GM12872 (cell line): Measurements from ENCODE around the gene ANKRD2.

Experiments
- CTCF ChIP-seq: IDR thresholded peaks from 3 replicates; pipeline ENCODE4 v1.5.1; 2011; ENCODE audit warnings: low read depth, mild to moderate bottlenecking, low read length, moderate library complexity; ENCODE audit not compliant: insufficient read depth

ANKRD2 gene

DNA sequence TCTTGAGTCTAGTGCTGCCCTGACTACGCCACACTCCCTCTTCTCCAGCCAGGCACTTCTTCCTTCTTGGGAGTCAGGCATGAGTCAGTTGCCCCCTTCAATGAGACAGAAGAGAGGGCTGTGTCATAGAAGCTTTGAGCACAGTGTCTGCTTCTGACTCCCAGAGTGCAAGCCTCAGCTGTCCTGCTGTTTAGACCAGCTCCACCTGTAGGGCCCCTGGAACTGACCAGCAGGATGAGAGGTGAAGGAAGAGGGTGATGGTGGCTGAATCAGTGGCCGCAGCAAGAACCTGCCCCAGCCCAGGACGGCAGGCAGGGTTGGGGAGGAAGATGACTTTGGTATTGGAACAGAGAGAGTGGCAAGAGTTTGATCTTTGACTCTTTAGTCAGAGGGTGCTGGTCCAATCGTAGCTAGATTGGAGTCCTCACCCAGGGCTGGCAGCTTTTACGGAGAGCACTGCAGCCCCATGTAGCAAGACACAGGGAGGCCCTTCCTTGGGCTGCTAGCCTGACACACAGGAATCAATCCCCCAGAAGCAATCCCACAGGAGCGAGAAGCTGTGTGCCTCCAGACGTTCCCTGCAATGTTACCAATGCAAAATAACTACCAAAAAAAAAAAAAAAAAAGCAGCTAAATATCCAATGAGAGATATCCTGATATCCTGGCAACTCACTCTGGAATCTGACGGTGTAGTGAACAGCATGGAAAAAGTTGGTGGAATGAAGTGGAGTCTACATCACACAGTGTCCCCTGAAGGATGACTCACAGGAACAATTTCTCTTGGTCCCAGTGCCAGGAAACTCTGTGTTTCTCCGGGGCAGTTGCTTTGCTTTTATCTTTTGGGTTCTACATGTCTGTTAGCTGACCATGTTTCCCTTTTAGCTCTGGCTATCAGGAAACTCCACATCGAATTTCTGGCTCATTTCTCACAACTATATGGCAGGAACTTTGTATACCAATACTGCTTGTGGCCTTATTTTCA, 23.8 kb downstream of the ANKRD2 start:
- no peak for TF ChIP-seq CTCF

DNA sequence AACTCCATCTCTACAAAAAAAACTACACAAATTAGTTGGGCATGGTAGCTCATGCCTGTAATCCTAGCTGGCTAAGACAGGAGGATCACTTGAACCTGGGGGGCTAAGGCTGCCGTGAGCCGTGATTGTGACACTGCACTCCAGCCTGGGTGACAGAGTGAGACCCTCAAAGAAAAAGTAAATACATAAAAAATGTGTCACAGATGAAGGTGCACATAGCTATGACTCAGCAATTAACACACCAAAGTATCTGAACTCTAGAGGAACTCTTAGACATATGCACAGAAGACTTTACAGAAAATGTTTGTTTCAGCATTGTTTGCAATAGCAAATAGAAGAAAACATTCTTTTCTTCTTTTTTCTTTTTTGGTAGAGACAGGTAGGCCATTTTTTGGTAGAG, 25.2 kb downstream of the ANKRD2 start:
- no peak for TF ChIP-seq CTCF

DNA sequence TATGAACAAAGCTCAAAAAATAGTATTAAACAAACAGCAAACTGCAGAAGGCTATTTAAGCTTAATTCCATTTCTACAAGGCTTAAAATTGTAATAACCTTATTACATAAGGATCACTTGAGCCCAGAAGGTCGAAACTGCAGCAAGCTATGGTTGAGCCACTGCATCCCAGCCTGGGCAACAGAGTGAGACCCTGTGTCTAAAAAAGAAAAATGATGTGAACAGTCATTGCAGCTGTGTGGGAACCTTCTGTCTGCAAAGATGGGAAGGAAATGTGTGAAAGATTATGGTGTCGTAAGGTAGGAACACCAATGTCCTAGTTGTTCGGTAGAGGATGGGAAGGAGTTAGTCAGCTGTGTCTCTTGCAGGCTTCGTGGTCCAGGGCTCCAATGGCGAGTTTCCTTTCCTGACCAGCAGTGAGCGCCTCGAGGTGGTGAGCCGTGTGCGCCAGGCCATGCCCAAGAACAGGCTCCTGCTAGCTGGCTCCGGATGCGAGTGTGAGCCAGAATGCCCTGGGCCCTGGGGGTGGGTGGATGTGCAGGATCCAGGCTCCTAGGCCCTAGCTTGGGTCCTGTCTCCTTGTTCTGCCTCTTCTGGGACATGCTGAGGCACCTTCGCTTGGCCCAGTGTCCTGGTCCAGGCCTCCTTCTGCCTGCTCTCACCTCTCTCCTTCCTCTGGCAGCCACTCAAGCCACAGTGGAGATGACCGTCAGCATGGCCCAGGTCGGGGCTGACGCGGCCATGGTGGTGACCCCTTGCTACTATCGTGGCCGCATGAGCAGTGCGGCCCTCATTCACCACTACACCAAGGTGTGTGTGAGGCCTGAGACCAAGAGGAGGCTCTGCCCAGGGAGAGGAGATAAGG, 26.1 kb downstream of the ANKRD2 start:
- no peak for TF ChIP-seq CTCF

DNA sequence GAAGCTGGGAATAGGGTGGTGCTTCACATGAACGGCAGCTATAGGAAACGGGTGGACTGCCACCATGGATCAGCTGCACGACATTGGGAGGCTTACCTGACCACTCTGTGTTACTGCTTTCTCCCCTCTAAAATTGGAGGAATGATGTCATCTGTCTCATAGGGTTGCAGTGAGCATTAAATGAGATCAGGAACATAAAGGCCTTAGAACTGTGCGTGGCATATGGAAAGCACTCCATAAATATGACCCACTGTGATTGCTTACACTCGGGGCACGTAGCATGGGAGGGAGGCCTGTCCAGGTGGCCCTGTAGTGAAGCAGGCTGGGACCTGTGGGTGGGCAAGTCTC, 26.7 kb downstream of the ANKRD2 start:
- no peak for TF ChIP-seq CTCF

- no peak for TF ChIP-seq CTCF
These were observed 28.0 kb downstream of the ANKRD2 start for GRCh38 chr10:97600616-97601015.

DNA sequence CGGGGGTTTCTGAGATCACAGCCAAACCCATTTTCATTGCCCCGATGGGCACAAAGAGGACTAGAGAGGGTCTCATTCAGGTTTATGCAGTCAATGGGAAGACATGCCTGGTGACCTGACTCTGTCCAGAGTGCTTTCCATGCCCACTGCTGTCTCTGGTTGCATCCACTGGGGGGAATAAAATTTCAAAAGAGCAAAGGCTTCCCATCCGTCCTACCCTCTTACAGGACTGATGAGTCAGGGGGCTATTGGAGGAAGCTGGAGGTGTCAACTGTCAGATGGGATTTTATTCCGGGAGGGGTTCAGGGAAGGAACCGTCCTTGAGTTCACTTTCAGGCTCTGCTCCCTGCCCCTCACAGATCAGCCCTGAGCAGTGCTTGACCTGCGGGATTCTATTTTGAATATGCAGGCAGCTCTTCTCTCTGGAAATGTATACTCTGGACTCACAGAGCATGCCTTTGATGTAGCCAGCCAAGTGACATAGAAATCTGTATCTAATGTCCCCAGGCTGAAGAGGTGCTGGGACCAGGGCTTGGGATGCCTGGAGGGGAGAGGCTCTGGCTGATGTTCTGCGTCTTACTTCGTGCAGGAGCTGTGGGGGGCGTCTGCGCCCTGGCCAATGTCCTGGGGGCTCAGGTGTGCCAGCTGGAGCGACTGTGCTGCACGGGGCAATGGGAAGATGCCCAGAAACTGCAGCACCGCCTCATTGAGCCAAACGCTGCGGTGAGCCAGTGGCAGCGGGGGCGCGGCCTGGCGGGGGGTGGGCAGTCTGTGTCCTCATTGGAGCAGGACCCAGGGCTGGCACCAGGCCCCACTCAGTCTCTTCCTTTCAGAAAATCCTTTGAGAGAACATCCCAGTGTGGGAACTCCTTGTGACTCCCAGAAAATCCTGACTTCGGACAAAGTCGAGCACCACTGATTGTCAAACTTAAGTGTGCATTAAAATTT, 29.0 kb downstream of the ANKRD2 start:
- TF ChIP-seq CTCF: no peak
